A549 (cell line): ENCODE measurements around the gene SOD3.

Experiments
- MAFK ChIP-seq: fragments of 450-650 bp; IDR thresholded peaks from 2 replicates; pipeline ENCODE4 v1.6.1; 2014; ENCODE audit not compliant: partially characterized antibody
- NFE2L2 ChIP-seq: fragments of 150-350 bp; conservative IDR thresholded peaks from 2 replicates; pipeline ENCODE4 v1.6.1; 2014; ENCODE audit warnings: low read length
- PBX3 ChIP-seq: IDR thresholded peaks from 2 replicates; pipeline ENCODE4 v1.6.1; 2012
- POLR2A ChIP-seq: IDR thresholded peaks from 2 replicates; pipeline ENCODE4 v1.6.1; 2012; ENCODE audit warnings: mild to moderate bottlenecking, low read length
- RNF2 ChIP-seq: fragments of 200-600 bp; sonication (generic); IDR thresholded peaks from 2 replicates; pipeline ENCODE4 v1.6.1; 2016; ENCODE audit warnings: low read depth, mild to moderate bottlenecking, antibody characterized with exemption, moderate library complexity, borderline replicate concordance
- USF2 ChIP-seq: fragments of 450-650 bp; IDR thresholded peaks from 2 replicates; pipeline ENCODE4 v1.6.1; 2014; ENCODE audit warnings: antibody characterized with exemption
- TF ChIP-seq, protein P1 (sequence below): fragments of >200 bp; sonication (Bioruptor Twin); formaldehyde crosslinking; IDR thresholded peaks from 3 replicates; pipeline ENCODE4 v1.5.1; 2016
- TF ChIP-seq, protein P2 (sequence below): fragments of 150-350 bp; IDR thresholded peaks from 2 replicates; pipeline ENCODE4 v1.6.1; 2014; ENCODE audit warnings: low read depth, mild to moderate bottlenecking, low read length

GRCh38 chr4:24793219-24794005 is 2.0 kb upstream of the SOD3 start:
- TF ChIP-seq, protein P1, sequence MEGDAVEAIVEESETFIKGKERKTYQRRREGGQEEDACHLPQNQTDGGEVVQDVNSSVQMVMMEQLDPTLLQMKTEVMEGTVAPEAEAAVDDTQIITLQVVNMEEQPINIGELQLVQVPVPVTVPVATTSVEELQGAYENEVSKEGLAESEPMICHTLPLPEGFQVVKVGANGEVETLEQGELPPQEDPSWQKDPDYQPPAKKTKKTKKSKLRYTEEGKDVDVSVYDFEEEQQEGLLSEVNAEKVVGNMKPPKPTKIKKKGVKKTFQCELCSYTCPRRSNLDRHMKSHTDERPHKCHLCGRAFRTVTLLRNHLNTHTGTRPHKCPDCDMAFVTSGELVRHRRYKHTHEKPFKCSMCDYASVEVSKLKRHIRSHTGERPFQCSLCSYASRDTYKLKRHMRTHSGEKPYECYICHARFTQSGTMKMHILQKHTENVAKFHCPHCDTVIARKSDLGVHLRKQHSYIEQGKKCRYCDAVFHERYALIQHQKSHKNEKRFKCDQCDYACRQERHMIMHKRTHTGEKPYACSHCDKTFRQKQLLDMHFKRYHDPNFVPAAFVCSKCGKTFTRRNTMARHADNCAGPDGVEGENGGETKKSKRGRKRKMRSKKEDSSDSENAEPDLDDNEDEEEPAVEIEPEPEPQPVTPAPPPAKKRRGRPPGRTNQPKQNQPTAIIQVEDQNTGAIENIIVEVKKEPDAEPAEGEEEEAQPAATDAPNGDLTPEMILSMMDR: peak; percentile 16; the same call in 1 of the 3 replicates
- no peak for TF ChIP-seq PBX3
- no peak for TF ChIP-seq MAFK
- TF ChIP-seq, protein P2, sequence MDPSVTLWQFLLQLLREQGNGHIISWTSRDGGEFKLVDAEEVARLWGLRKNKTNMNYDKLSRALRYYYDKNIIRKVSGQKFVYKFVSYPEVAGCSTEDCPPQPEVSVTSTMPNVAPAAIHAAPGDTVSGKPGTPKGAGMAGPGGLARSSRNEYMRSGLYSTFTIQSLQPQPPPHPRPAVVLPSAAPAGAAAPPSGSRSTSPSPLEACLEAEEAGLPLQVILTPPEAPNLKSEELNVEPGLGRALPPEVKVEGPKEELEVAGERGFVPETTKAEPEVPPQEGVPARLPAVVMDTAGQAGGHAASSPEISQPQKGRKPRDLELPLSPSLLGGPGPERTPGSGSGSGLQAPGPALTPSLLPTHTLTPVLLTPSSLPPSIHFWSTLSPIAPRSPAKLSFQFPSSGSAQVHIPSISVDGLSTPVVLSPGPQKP: no peak
- no peak for TF ChIP-seq USF2
- no peak for TF ChIP-seq POLR2A
- TF ChIP-seq NFE2L2: no peak
- no peak for TF ChIP-seq RNF2
